Posterior vena cava (tissue), 2 donors: Measurements from ENCODE around the gene NUP88. TPM values are rescaled to one million over a fixed set of nuclear protein-coding genes. Genes with fewer than 3 reads are reported as not detected.
"Not testable (repeated sequence)": the region's sequence is repeated elsewhere in the genome, so short reads cannot be mapped to it uniquely, and the experiment has no call there.

Experiments used
- DNase-seq: peaks from one replicate; pipeline ENCODE4 v3.0.0-alpha.2; 2020; ENCODE audit warnings: low spot score
- intact Hi-C, 2 donors: fragments of 100-400 bp; cut with DNase I; formaldehyde crosslinking; loops; one replicate each; pipeline versions ENCODE4 v1.14.1 to v1.14.2; 2022 to 2023
- long read RNA-seq, 2 donors: library from polyadenylated mRNA; unstranded; transcript quantifications; one replicate each; pipeline ENCODE4 v2.0.0, GENCODE V29; 2020 to 2021
- total RNA-seq, 2 donors: library from RNA; stranded (reverse); fragmentation: NEBNext Ultra II Directional; extraction: Animal tissue kit (Norgen Biotek cat#: 25700); gene quantifications; one replicate each; pipeline ENCODE4 v1.2.1, GENCODE V29; 2021
- donor health status: DM: yes; HTN: yes; CAD: no.
- donor health status: DM: yes; HTN: yes; CAD: no.

The NUP88 gene
- 10 to 100 TPM; 35.9 to 49.1 TPM for total RNA-seq
- long read RNA-seq, donor 1, transcript NUP88-207 (17 exons, 2,916 nt), result major isoform, 11 of 14 reads
- long read RNA-seq, donor 1, partial matches to known transcripts, result 2 of 14 reads
- long read RNA-seq, donor 1, other reads (novel, unspliced or antisense), result 1 of 14 reads
- long read RNA-seq, donor 2, transcript NUP88-207 (17 exons, 2,916 nt), result major isoform, 33 of 64 reads
- long read RNA-seq, donor 2, partial matches to known transcripts, result 23 of 64 reads
- long read RNA-seq, donor 2, other reads (novel, unspliced or antisense), result 6 of 64 reads

- intact Hi-C loops, result no loop called here
- peak; percentile 97 for DNase-seq
These were observed at the start of gene NUP88 for GRCh38 chr17:5419356-5419958. Gene NUP88, minus strand, starts transcription at chr17:5419662. Its CDS starts 12 bp downstream, at chr17:5419650.

- DNase-seq, result no peak
- intact Hi-C loops, result no loop called here
These were observed 48.6 kb upstream of the NUP88 start for GRCh38 chr17:5468075-5468473.

GRCh38 chr17:5467416-5467815, 48.0 kb upstream of the NUP88 start:
- DNase-seq, result no peak
- intact Hi-C loops, result no loop called here

- no peak for DNase-seq
- intact Hi-C loops, result no loop called here
These were observed 46.8 kb upstream of the NUP88 start for GRCh38 chr17:5466295-5466694.

GRCh38 chr17:5464717-5465507, 45.5 kb upstream of the NUP88 start:
- intact Hi-C loops, result no loop called here
- no peak for DNase-seq

GRCh38 chr17:5446786-5447185, 27.3 kb upstream of the NUP88 start:
- no peak for DNase-seq
- intact Hi-C loops, result no loop called here

- DNase-seq, result no peak
- intact Hi-C loops, result no loop called here
These were observed 24.7 kb upstream of the NUP88 start for GRCh38 chr17:5444209-5444608.

- intact Hi-C loops, result no loop called here
- no peak for DNase-seq
These were observed 24.3 kb upstream of the NUP88 start for GRCh38 chr17:5443728-5444127.

GRCh38 chr17:5439446-5439764, 19.9 kb upstream of the NUP88 start:
- DNase-seq, result no peak
- intact Hi-C loops, result no loop called here

GRCh38 chr17:5438716-5439445, 19.4 kb upstream of the NUP88 start, which contains the start of gene C1QBP:
Gene C1QBP, minus strand, starts transcription at chr17:5439155. Its CDS starts 82 bp downstream, at chr17:5439073.
- DNase-seq, result peak; percentile 98
- intact Hi-C loops, result no loop called here

GRCh38 chr17:5437721-5438317, 18.4 kb upstream of the NUP88 start:
- intact Hi-C loops, result no loop called here
- no peak for DNase-seq

- intact Hi-C loops, DNase-seq: not testable (repeated sequence)
These were observed 16.4 kb upstream of the NUP88 start for GRCh38 chr17:5435781-5436315.

- no peak for DNase-seq
- intact Hi-C loops, result no loop called here
These were observed 15.5 kb upstream of the NUP88 start for GRCh38 chr17:5434984-5435383.

- no peak for DNase-seq
- intact Hi-C loops, result no loop called here
These were observed 12.6 kb upstream of the NUP88 start for GRCh38 chr17:5431949-5432556.

- DNase-seq, intact Hi-C loops: not testable (repeated sequence)
These were observed 11.8 kb upstream of the NUP88 start for GRCh38 chr17:5431234-5431633.

- DNase-seq, result no peak
These were observed 11.0 kb upstream of the NUP88 start for GRCh38 chr17:5430413-5430999.

GRCh38 chr17:5429191-5429887, 9.9 kb upstream of the NUP88 start:
- no peak for DNase-seq
- intact Hi-C loops, result loop anchor here in 1 of 2 donors (10.0 kb wide), 1 partner anchor 1475 kb away; no protein-coding TSS in a partner anchor

More at GRCh38 chr17:5430413-5430999, 11.0 kb upstream of the NUP88 start:
- intact Hi-C loops, result no loop called here

GRCh38 chr17:5425826-5426225, 6.4 kb upstream of the NUP88 start:
- intact Hi-C loops, result loop anchor here in 1 of 2 donors (10.0 kb wide), 1 partner anchor 1471 kb away; no protein-coding TSS in a partner anchor
- DNase-seq, result no peak
